ENCODE data around the gene CDK2AP2. TPM values are rescaled to one million over a fixed set of nuclear protein-coding genes. Genes with fewer than 3 reads are reported as not detected.

The CDK2AP2 gene
- total RNA-seq, 3 donors from 2014 or later = 32.1 to 35.4 (median 32.8) TPM

- Histone ChIP-seq H3K27me3 (peaks cover 0 to 8% of the 10 kb centered on the region in 2 donors), H3K4me3 (no peak overlapping the region), H3K27ac (no peak overlapping the region), H3K36me3 (no peaks in the 10 kb centered on the region), H3K4me1 (no peaks in the 10 kb centered on the region), H3K9me3 (no peaks in the 10 kb centered on the region)
- no peak for DNase-seq (ENCODE audit: low spot score in 2 of 2)
- intact Hi-C loops (cut with DNase I; ENCODE audit: low total_unique reads) = loop anchor here (5.0 kb wide), 1 partner anchor 1710 kb away; no protein-coding TSS in a partner anchor
- TF ChIP-seq, protein P1, sequence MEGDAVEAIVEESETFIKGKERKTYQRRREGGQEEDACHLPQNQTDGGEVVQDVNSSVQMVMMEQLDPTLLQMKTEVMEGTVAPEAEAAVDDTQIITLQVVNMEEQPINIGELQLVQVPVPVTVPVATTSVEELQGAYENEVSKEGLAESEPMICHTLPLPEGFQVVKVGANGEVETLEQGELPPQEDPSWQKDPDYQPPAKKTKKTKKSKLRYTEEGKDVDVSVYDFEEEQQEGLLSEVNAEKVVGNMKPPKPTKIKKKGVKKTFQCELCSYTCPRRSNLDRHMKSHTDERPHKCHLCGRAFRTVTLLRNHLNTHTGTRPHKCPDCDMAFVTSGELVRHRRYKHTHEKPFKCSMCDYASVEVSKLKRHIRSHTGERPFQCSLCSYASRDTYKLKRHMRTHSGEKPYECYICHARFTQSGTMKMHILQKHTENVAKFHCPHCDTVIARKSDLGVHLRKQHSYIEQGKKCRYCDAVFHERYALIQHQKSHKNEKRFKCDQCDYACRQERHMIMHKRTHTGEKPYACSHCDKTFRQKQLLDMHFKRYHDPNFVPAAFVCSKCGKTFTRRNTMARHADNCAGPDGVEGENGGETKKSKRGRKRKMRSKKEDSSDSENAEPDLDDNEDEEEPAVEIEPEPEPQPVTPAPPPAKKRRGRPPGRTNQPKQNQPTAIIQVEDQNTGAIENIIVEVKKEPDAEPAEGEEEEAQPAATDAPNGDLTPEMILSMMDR (IDR thresholded peaks at IDR 0.05) = no peak
- TF ChIP-seq POLR2A (IDR thresholded peaks at IDR 0.05) = no peak
- TF ChIP-seq POLR2AphosphoS5 (IDR thresholded peaks at IDR 0.05) = no peak
Observed at GRCh38 chr11:67522338-67522737, 14.4 kb upstream of the CDK2AP2 start.

DNA sequence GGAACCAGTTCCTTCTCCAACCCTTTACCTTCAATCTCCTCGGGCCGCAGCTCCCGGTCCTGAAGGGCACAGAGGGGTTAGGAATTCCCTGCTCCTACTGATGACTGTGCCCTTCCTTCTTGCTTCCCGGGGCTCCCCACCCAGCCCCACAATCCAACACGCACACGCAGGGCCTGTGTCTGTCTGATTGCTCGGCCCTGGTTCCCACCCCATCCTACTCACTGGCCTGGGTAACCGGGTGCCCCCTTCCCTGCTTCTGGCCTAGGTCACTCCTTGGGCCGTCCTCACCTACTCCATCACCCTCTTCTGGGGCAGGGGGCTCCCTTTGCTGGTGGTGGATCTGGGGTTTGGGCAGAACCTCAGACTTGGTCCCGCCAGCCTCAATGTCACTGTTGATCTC, 14.0 kb upstream of the CDK2AP2 start:
- Histone ChIP-seq H3K4me3 (no peak overlapping the region), H3K4me1 (no peaks in the 10 kb centered on the region), H3K9me3 (no peaks in the 10 kb centered on the region), H3K27ac (no peak overlapping the region), H3K36me3 (no peaks in the 10 kb centered on the region), H3K27me3 (peaks cover 0 to 8% of the 10 kb centered on the region in 2 donors)
- TF ChIP-seq POLR2A (IDR thresholded peaks at IDR 0.05) (no peak), POLR2AphosphoS5 (IDR thresholded peaks at IDR 0.05) (no peak)
- TF ChIP-seq, protein P1 (IDR thresholded peaks at IDR 0.05) = no peak
- no peak for DNase-seq (ENCODE audit: low spot score in 2 of 2)
- intact Hi-C loops (cut with DNase I; ENCODE audit: low total_unique reads) = loop anchor here (5.0 kb wide), 1 partner anchor 1710 kb away; no protein-coding TSS in a partner anchor

GRCh38 chr11:67520856-67521824, 13.2 kb upstream of the CDK2AP2 start:
- no peak for DNase-seq (ENCODE audit: low spot score in 2 of 2)
- no peaks in the 10 kb centered on the region for H3K4me1 ChIP-seq
- H3K9me3 ChIP-seq = no peaks in the 10 kb centered on the region
- no peak overlapping the region for H3K27ac ChIP-seq
- no peaks in the 10 kb centered on the region for H3K36me3 ChIP-seq
- H3K4me3 ChIP-seq = no peak overlapping the region
- intact Hi-C loops (cut with DNase I; ENCODE audit: low total_unique reads) = loop anchor here (5.0 kb wide), 1 partner anchor 1709 kb away; no protein-coding TSS in a partner anchor
- peaks cover 0 to 8% of the 10 kb centered on the region in 2 donors for H3K27me3 ChIP-seq
- TF ChIP-seq POLR2AphosphoS5 (IDR thresholded peaks at IDR 0.05) (no peak), POLR2A (IDR thresholded peaks at IDR 0.05) (no peak)
- TF ChIP-seq, protein P1 (IDR thresholded peaks at IDR 0.05) = no peak

DNA sequence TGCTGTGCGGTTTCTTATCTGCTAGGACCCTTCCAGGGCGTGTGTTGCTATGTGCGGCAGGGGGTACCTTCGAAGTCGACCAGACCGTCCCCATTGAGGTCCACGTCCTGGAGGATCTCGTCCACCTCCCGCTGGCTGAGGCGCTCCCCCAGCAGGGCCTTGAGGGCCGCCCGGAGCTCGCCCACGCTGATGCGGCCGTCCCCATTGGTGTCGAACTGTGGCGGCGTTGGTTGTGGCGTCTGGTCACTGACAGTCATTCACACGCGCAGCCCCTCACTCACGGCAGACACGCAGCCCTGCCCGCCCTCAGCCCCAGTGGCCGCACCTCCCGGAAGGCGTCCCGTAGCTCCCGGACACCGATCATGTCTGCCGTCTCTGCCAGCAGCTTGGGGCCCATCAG, 11.8 kb upstream of the CDK2AP2 start:
- H3K27ac ChIP-seq = no peak overlapping the region

More for the DNA sequence above, 11.8 kb upstream of the CDK2AP2 start:
- Histone ChIP-seq H3K27me3 (peaks cover 0 to 8% of the 10 kb centered on the region in 2 donors), H3K9me3 (no peaks in the 10 kb centered on the region), H3K4me3 (no peak overlapping the region), H3K36me3 (no peaks in the 10 kb centered on the region), H3K4me1 (no peaks in the 10 kb centered on the region)
- no peak for TF ChIP-seq POLR2AphosphoS5 (IDR thresholded peaks at IDR 0.05)
- TF ChIP-seq, protein P1 (IDR thresholded peaks at IDR 0.05) = no peak
- no peak for TF ChIP-seq POLR2A (IDR thresholded peaks at IDR 0.05)
- DNase-seq (ENCODE audit: low spot score in 2 of 2) = no peak
- intact Hi-C loops (cut with DNase I; ENCODE audit: low total_unique reads) = loop anchor here (5.0 kb wide), 1 partner anchor 1707 kb away; no protein-coding TSS in a partner anchor

All from breast epithelium (tissue), 4 donors.